Spleen (tissue), 7 donors: ENCODE results near the gene EGLN3.

Experiments used
- CTCF ChIP-seq, 11 experiments: fragments of 200-600 bp in 7 of 11; fragments of 450-650 bp in 4 of 11; sonication (generic) in 4 of 11; IDR thresholded peaks in 8 of 11; conservative IDR thresholded peaks in 3 of 11; 1 replicate in 7 of 11; 2 replicates in 4 of 11; pipeline versions ENCODE4 v1.4.0 to v1.8.0; 2016 to 2021; ENCODE audit warnings: antibody characterized with exemption in 11 of 11, inconsistent platforms in 4 of 11, mild to moderate bottlenecking in 1 of 11
- POLR2A ChIP-seq, 3 donors: fragments of 450-650 bp; IDR thresholded peaks; one replicate each; pipeline ENCODE4 v1.5.1; 2017; ENCODE audit warnings: antibody characterized with exemption in 3 of 3, mild to moderate bottlenecking in 1 of 3
- POLR2AphosphoS5 ChIP-seq, 3 donors: sonication (generic); formaldehyde crosslinking; IDR thresholded peaks; one replicate each; pipeline ENCODE4 v1.5.1; 2017; ENCODE audit warnings: antibody characterized with exemption in 3 of 3
- donor health status: DM: no; HTN: no; CAD: no; lungs with moderate emphysema.
- donor health status: DM: no; HTN: no; CAD: no.
- donor health status: DM: no; HTN: no; CAD: no.

GRCh38 chr14:33997611-33998010, 46.7 kb upstream of the EGLN3 start:
- no peak for TF ChIP-seq POLR2A (IDR thresholded peaks at IDR 0.05)
- no peak for TF ChIP-seq CTCF (IDR thresholded peaks at IDR 0.05 in 8 of 11, conservative IDR thresholded peaks at IDR 0.05 in 3 of 11)
- TF ChIP-seq POLR2AphosphoS5 (IDR thresholded peaks at IDR 0.05): no peak
